Heart left ventricle (tissue), 16 donors: Measurements from ENCODE around the gene TMEM101. TPM values are rescaled to one million over a fixed set of nuclear protein-coding genes. Genes with fewer than 3 reads are reported as not detected.
"Not testable (repeated sequence)": the region's sequence is repeated elsewhere in the genome, so short reads cannot be mapped to it uniquely, and the experiment has no call there.

Experiments used
- ATAC-seq, 4 donors: fragments of 200-7000 bp; cut with Tn5 transposase; one replicate each; pipeline ENCODE4 v1.9.1; 2020 to 2022; ENCODE audit warnings: moderate library complexity in 4 of 4, mild to moderate bottlenecking in 3 of 4, moderate number of reproducible peaks in 1 of 4
- DNase-seq, 5 donors: peaks; one replicate each; pipeline ENCODE4 v3.0.0-alpha.2; 2020
- H3K27ac ChIP-seq, 12 donors: fragments of 200-600 bp; sonication (generic) in 4 of 12; one replicate each; pipeline versions ENCODE4 v1.5.0 to v1.8.0; 2016 to 2022; ENCODE audit warnings: mild to moderate bottlenecking in 2 of 12
- H3K27me3 ChIP-seq, 9 donors: fragments of 200-600 bp; sonication (generic) in 2 of 9; one replicate each; pipeline versions ENCODE4 v1.5.1 to v1.8.0; 2016 to 2022; ENCODE audit warnings: mild to moderate bottlenecking in 3 of 9
- H3K36me3 ChIP-seq, 9 donors: fragments of 200-600 bp; sonication (generic) in 2 of 9; one replicate each; pipeline versions ENCODE4 v1.5.0 to v1.8.0; 2018 to 2022; ENCODE audit warnings: mild to moderate bottlenecking in 2 of 9
- H3K4me1 ChIP-seq, 12 donors: fragments of 200-600 bp; sonication (generic) in 4 of 12; one replicate each; pipeline versions ENCODE4 v1.5.0 to v1.8.0; 2016 to 2022; ENCODE audit warnings: mild to moderate bottlenecking in 3 of 12
- H3K4me3 ChIP-seq, 12 donors: fragments of 200-600 bp; sonication (generic) in 4 of 12; one replicate each; pipeline versions ENCODE4 v1.5.0 to v1.8.0; 2017 to 2022; ENCODE audit warnings: mild to moderate bottlenecking in 9 of 12, moderate library complexity in 4 of 12
- H3K9me3 ChIP-seq, 12 donors: fragments of 200-600 bp; sonication (generic) in 4 of 12; one replicate each; pipeline versions ENCODE4 v1.5.0 to v1.8.0; 2016 to 2022; ENCODE audit warnings: mild to moderate bottlenecking in 1 of 12
- CTCF ChIP-seq, 12 donors: fragments of 200-600 bp; sonication (generic) in 4 of 12; IDR thresholded peaks; one replicate each; pipeline versions ENCODE4 v1.5.0 to v1.8.0; 2018 to 2022; ENCODE audit warnings: antibody characterized with exemption in 12 of 12, mild to moderate bottlenecking in 5 of 12
- POLR2A ChIP-seq, 2 donors: fragments of 450-650 bp; IDR thresholded peaks; one replicate each; pipeline ENCODE4 v1.6.1; 2017; ENCODE audit warnings: antibody characterized with exemption in 2 of 2, mild to moderate bottlenecking in 2 of 2, moderate library complexity in 2 of 2
- WGBS, 4 donors: extraction: QIAGEN DNeasy Blood & Tissue Kit in 2 of 4; methylation state at CpG; one replicate each; pipeline versions ENCODE4 v1.1.5 to v1.1.7; 2013 to 2018; 5-methylcytosine and 5-hydroxymethylcytosine counted together
- intact Hi-C, 10 donors: fragments of 100-400 bp; cut with DNase I; formaldehyde crosslinking; loops; one replicate each; pipeline versions ENCODE4 v1.11.1 to v1.14.2; 2022
- polyA plus RNA-seq, 2 donors: library from polyadenylated mRNA; stranded (reverse); fragments of 200-250 nt; gene quantifications; one replicate each; pipeline ENCODE4 v1.2.3, GENCODE V29; 2013
- total RNA-seq, 9 donors: library from RNA; depleted of rRNA in 2 of 9; stranded (reverse); fragments of >200 nt in 2 of 9; fragmentation: NEBNext Ultra II Directional in 3 of 9; extraction: Animal tissue kit (Norgen Biotek cat#: 25700) in 3 of 9; gene quantifications; one replicate each; pipeline versions ENCODE4 v1.1.0 to v1.2.4, GENCODE V29; 2016 to 2023
- donor health status: ischemic (EF 13 %, LVEDD 7.1; RV severe dilation, severe dysfunction).
- donor health status: healthy with polysubstance abuse.
- donor health status: DM: no; HTN: yes; CAD: no.
- donor health status: DM: no; HTN: no; CAD: no.
- donor health status: ischemic (EF 25% LVEDD 6.9; RV normal size, moderate dysfunction).
- donor health status: ischemic (EF 25% LVEDD 5.7; RV mildly dilated, moderate dysfunction).
- donor health status: healthy.
- donor health status: DM: yes; HTN: yes; CAD: no.
- donor health status: ischemic (EF 35%, LVEDD 5.7; RV mildly dilated, moderate dysfunction).
- donor health status: nonischemic (EF 11% LVEDD 7.7; RV severe dilation, severe dysfunction).
- donor health status: DM: yes; HTN: yes; CAD: no.
- donor health status: PGD.
- donor health status: ischemic (EF 29% LVEDD 5.4; RV normal size, mild dysfunction).
- donor health status: nonischemic (EF 23%, LVEDD 6.1; RV moderate dilation, normal function).

The TMEM101 gene
- total and polyA plus RNA-seq, 11 donors: 13.4 to 31.1 (median 19.3) TPM

- H3K4me3 ChIP-seq: no peak overlapping the region
- intact Hi-C loops: no loop called here
- no peak for DNase-seq
- no peaks in the 10 kb centered on the region for H3K4me1 ChIP-seq
- H3K36me3 ChIP-seq: no peaks in the 10 kb centered on the region
- H3K9me3 ChIP-seq: no peaks in the 10 kb centered on the region
- H3K27me3 ChIP-seq: peaks cover 0 to 27% (median 0%) of the 10 kb centered on the region in 9 donors
- no peak overlapping the region for H3K27ac ChIP-seq
- WGBS, 4 donors: 61 to 90% (median 71%) methylated on average over 15 to 22 of the region's 27 CpGs
- ATAC-seq: no peak
- TF ChIP-seq CTCF (IDR thresholded peaks at IDR 0.05): no peak
- no peak for TF ChIP-seq POLR2A (IDR thresholded peaks at IDR 0.05)
Observed at GRCh38 chr17:43975898-43976297, 38.9 kb downstream of the TMEM101 start.

- H3K27me3 ChIP-seq: peaks cover 0 to 23% (median 0%) of the 10 kb centered on the region in 9 donors
- no peaks in the 10 kb centered on the region for H3K4me1 ChIP-seq
- intact Hi-C loops: no loop called here
- H3K27ac ChIP-seq: no peak overlapping the region
- no peaks in the 10 kb centered on the region for H3K36me3 ChIP-seq
- ATAC-seq (no peak), DNase-seq (no peak)
- H3K9me3 ChIP-seq: no peaks in the 10 kb centered on the region
- H3K4me3 ChIP-seq: no peak overlapping the region
- TF ChIP-seq POLR2A (IDR thresholded peaks at IDR 0.05) (no peak), CTCF (IDR thresholded peaks at IDR 0.05) (no peak)
- WGBS, 4 donors: 63 to 70% (median 64%) methylated on average over 14 of the region's 14 CpGs
Observed at GRCh38 chr17:43974382-43975266, 40.1 kb downstream of the TMEM101 start.

- peaks cover 0 to 12% (median 0%) of the 10 kb centered on the region in 9 donors for H3K27me3 ChIP-seq
- intact Hi-C loops, H3K4me1 ChIP-seq, H3K36me3 ChIP-seq, H3K9me3 ChIP-seq, DNase-seq, H3K4me3 ChIP-seq, ATAC-seq, H3K27ac ChIP-seq: not testable (repeated sequence)
- 87 to 89% (median 88%) methylated on average over 22 of the region's 22 CpGs for WGBS, 4 donors
Observed at GRCh38 chr17:43972444-43973212, 42.1 kb downstream of the TMEM101 start.

- H3K27ac ChIP-seq, H3K36me3 ChIP-seq, H3K4me1 ChIP-seq, DNase-seq, intact Hi-C loops, H3K9me3 ChIP-seq, ATAC-seq, H3K4me3 ChIP-seq: not testable (repeated sequence)
- peaks cover 0 to 16% (median 0%) of the 10 kb centered on the region in 9 donors for H3K27me3 ChIP-seq
- 42 to 54% (median 44%) methylated on average over 2 of the region's 2 CpGs for WGBS, 4 donors
Observed at GRCh38 chr17:43971436-43971835, 43.3 kb downstream of the TMEM101 start.

- Histone ChIP-seq H3K36me3 (no peaks in the 10 kb centered on the region), H3K4me3 (no peak overlapping the region), H3K27ac (no peak overlapping the region), H3K9me3 (no peaks in the 10 kb centered on the region), H3K4me1 (no peaks in the 10 kb centered on the region), H3K27me3 (peaks cover 0 to 15% (median 0%) of the 10 kb centered on the region in 9 donors)
- TF ChIP-seq CTCF (IDR thresholded peaks at IDR 0.05) (no peak), POLR2A (IDR thresholded peaks at IDR 0.05) (no peak)
- ATAC-seq: no peak
- no peak for DNase-seq
- intact Hi-C loops: no loop called here
- WGBS, 4 donors: 76 to 88% (median 83%) methylated on average over 4 of the region's 4 CpGs
Observed at GRCh38 chr17:43970366-43970765, 44.4 kb downstream of the TMEM101 start.
